Measurements from ENCODE around the gene STX8. TPM values are rescaled to one million over a fixed set of nuclear protein-coding genes. Genes with fewer than 3 reads are reported as not detected.

The STX8 gene
- total RNA-seq, 1 experiment from 2014 or later: 49.0 TPM

GRCh38 chr17:9290226-9290613, 285.4 kb downstream of the STX8 start:
- Mint-ChIP-seq H3K9me3 (ENCODE audit: unreplicated experiment) (no peaks in the 10 kb centered on the region), H3K4me1 (ENCODE audit: insufficient read depth, unreplicated experiment) (peaks cover 8% of the 10 kb centered on the region), H3K27ac (ENCODE audit: low read depth, unreplicated experiment) (peak overlapping the region; percentile 27), H3K36me3 (ENCODE audit: insufficient read depth, unreplicated experiment) (no peaks in the 10 kb centered on the region), H3K4me3 (ENCODE audit: unreplicated experiment) (no peak overlapping the region), H3K27me3 (ENCODE audit: insufficient read depth, unreplicated experiment) (no peaks in the 10 kb centered on the region)
- TF ChIP-seq, protein P1, sequence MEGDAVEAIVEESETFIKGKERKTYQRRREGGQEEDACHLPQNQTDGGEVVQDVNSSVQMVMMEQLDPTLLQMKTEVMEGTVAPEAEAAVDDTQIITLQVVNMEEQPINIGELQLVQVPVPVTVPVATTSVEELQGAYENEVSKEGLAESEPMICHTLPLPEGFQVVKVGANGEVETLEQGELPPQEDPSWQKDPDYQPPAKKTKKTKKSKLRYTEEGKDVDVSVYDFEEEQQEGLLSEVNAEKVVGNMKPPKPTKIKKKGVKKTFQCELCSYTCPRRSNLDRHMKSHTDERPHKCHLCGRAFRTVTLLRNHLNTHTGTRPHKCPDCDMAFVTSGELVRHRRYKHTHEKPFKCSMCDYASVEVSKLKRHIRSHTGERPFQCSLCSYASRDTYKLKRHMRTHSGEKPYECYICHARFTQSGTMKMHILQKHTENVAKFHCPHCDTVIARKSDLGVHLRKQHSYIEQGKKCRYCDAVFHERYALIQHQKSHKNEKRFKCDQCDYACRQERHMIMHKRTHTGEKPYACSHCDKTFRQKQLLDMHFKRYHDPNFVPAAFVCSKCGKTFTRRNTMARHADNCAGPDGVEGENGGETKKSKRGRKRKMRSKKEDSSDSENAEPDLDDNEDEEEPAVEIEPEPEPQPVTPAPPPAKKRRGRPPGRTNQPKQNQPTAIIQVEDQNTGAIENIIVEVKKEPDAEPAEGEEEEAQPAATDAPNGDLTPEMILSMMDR (IDR thresholded peaks at IDR 0.05; ENCODE audit: unreplicated experiment): no peak
- POLR2A ChIA-PET: interaction anchor here (0.7 kb wide), 1 partner anchor 27 kb away, joined by 3 read pairs; no protein-coding TSS in a partner anchor
- CTCF ChIA-PET: interaction anchor here (1.0 kb wide), 2 partner anchors 232 to 293 kb away, joined by 3 to 5 read pairs; no protein-coding TSS in a partner anchor
- intact Hi-C loops (cut with micrococcal nuclease): no loop called here
- DNase-seq (ENCODE audit: unreplicated experiment): no peak
- no TSS peak for BruUV-seq (replicated peaks)

DNA sequence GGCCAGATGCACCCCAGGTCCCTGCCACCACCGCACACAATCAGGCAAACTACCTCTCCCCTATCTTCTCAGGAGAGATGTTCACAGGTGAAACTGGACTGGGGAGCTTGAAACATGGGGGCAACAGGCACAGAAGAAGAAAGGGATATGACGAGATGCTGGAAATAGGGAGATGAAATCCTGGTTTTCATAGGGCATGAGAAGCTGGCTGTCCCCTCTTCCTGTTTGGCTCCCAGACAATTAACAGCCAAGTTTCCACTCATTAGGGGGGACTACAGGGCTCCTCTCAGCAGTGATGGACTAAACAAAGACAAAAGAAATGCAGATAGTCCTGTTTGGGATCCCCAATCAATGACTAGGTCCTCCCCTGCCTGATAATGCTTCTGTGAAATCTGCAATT, 288.3 kb downstream of the STX8 start:
- H3K27ac Mint-ChIP-seq (ENCODE audit: low read depth, unreplicated experiment): no peak overlapping the region
- H3K4me1 Mint-ChIP-seq (ENCODE audit: insufficient read depth, unreplicated experiment): peaks cover 8% of the 10 kb centered on the region
- no peak overlapping the region for H3K4me3 Mint-ChIP-seq (ENCODE audit: unreplicated experiment)
- DNase-seq (ENCODE audit: unreplicated experiment): no peak
- ChIA-PET POLR2A (no interaction called here), CTCF (no interaction called here)
- no peaks in the 10 kb centered on the region for H3K9me3 Mint-ChIP-seq (ENCODE audit: unreplicated experiment)
- peaks cover 5% of the 10 kb centered on the region for H3K36me3 Mint-ChIP-seq (ENCODE audit: insufficient read depth, unreplicated experiment)
- TF ChIP-seq, protein P1 (IDR thresholded peaks at IDR 0.05; ENCODE audit: unreplicated experiment): no peak
- intact Hi-C loops (cut with micrococcal nuclease): no loop called here
- BruUV-seq (replicated peaks): no TSS peak
- no peaks in the 10 kb centered on the region for H3K27me3 Mint-ChIP-seq (ENCODE audit: insufficient read depth, unreplicated experiment)

DNA sequence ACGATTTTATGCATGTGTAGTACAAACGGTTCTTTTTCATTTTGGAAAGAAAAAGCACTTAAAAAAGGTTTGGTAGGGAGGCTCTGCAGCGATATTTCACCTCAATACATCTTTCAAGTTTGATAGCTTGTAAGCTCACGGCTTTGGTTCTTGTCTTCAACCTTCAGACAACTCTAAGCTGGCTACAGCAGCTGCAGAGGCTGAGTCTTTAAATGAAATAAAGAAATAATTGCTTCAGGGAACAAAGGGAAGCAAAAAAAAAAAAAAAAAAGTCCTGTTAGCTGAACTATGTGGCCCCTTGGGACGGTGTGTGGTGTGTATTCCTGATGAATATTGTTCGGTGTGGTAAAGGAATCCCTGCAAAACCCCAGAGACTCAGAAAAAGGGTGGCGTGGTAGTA, 289.2 kb downstream of the STX8 start:
- no peaks in the 10 kb centered on the region for H3K27me3 Mint-ChIP-seq (ENCODE audit: insufficient read depth, unreplicated experiment)
- DNase-seq (ENCODE audit: unreplicated experiment): no peak
- peaks cover 8% of the 10 kb centered on the region for H3K4me1 Mint-ChIP-seq (ENCODE audit: insufficient read depth, unreplicated experiment)
- intact Hi-C loops (cut with micrococcal nuclease): no loop called here
- BruUV-seq (replicated peaks): no TSS peak
- H3K4me3 Mint-ChIP-seq (ENCODE audit: unreplicated experiment): no peak overlapping the region
- TF ChIP-seq, protein P1 (IDR thresholded peaks at IDR 0.05; ENCODE audit: unreplicated experiment): no peak
- no peaks in the 10 kb centered on the region for H3K9me3 Mint-ChIP-seq (ENCODE audit: unreplicated experiment)
- no peak overlapping the region for H3K27ac Mint-ChIP-seq (ENCODE audit: low read depth, unreplicated experiment)
- peaks cover 6% of the 10 kb centered on the region for H3K36me3 Mint-ChIP-seq (ENCODE audit: insufficient read depth, unreplicated experiment)
- ChIA-PET POLR2A (interaction anchor here (0.6 kb wide), 1 partner anchor 1109 kb away, joined by 3 read pairs; no protein-coding TSS in a partner anchor), CTCF (interaction anchor here (0.5 kb wide), 1 partner anchor 85 kb away, joined by 3 read pairs; no protein-coding TSS in a partner anchor)

GRCh38 chr17:9285602-9286427, 289.8 kb downstream of the STX8 start:
- no peak overlapping the region for H3K27ac Mint-ChIP-seq (ENCODE audit: low read depth, unreplicated experiment)
- POLR2A ChIA-PET: interaction anchor here (0.6 kb wide), 1 partner anchor 1108 kb away, joined by 3 read pairs; no protein-coding TSS in a partner anchor

More at GRCh38 chr17:9285602-9286427, 289.8 kb downstream of the STX8 start:
- no TSS peak for BruUV-seq (replicated peaks)
- H3K36me3 Mint-ChIP-seq (ENCODE audit: insufficient read depth, unreplicated experiment): peaks cover 6% of the 10 kb centered on the region
- TF ChIP-seq, protein P1 (IDR thresholded peaks at IDR 0.05; ENCODE audit: unreplicated experiment): no peak
- H3K4me1 Mint-ChIP-seq (ENCODE audit: insufficient read depth, unreplicated experiment): peaks cover 8% of the 10 kb centered on the region
- CTCF ChIA-PET: interaction anchor here (0.5 kb wide), 1 partner anchor 86 kb away, joined by 3 read pairs; no protein-coding TSS in a partner anchor
- H3K27me3 Mint-ChIP-seq (ENCODE audit: insufficient read depth, unreplicated experiment): no peaks in the 10 kb centered on the region
- no peak overlapping the region for H3K4me3 Mint-ChIP-seq (ENCODE audit: unreplicated experiment)
- intact Hi-C loops (cut with micrococcal nuclease): no loop called here
- no peaks in the 10 kb centered on the region for H3K9me3 Mint-ChIP-seq (ENCODE audit: unreplicated experiment)
- DNase-seq (ENCODE audit: unreplicated experiment): no peak

All from MCF 10A (cell line).